Kidney (tissue), 14 donors: ENCODE results near the gene HOXB8. TPM values are rescaled to one million over a fixed set of nuclear protein-coding genes. Genes with fewer than 3 reads are reported as not detected.
A peak's percentile ranks its signal among the peaks of the same experiment; 100 is the strongest.

ENCODE experiments used
- DNase-seq, 5 donors: peaks; one replicate each; pipeline ENCODE4 v3.0.0-alpha.2; 2013 to 2020
- FAIRE-seq: peaks from 2 replicates; lab custom pipeline; 2012; peaks lifted over from hg19 to GRCh38; lab: Jason Lieb, UNC
- H3K27ac ChIP-seq, 2 donors: one replicate each; pipeline ENCODE4 v1.7.0; 2013; ENCODE audit warnings: low read depth in 2 of 2, low read length in 2 of 2, inconsistent platforms in 1 of 2
- H3K27me3 ChIP-seq: one replicate; pipeline ENCODE4 v1.7.1; 2013; ENCODE audit warnings: low read length, inconsistent platforms; ENCODE audit not compliant: control insufficient read depth, insufficient read depth
- H3K36me3 ChIP-seq, 3 donors: one replicate each; pipeline versions ENCODE4 v1.7.0 to v1.7.1; 2013; ENCODE audit warnings: low read length in 3 of 3, control low read depth in 1 of 3, inconsistent platforms in 1 of 3; ENCODE audit not compliant: insufficient read depth in 3 of 3, control insufficient read depth in 2 of 3
- H3K4me1 ChIP-seq, 3 donors: one replicate each; pipeline versions ENCODE4 v1.7.0 to v1.7.1; 2013; ENCODE audit warnings: low read length in 3 of 3, inconsistent platforms in 1 of 3, low read depth in 1 of 3; ENCODE audit not compliant: control insufficient read depth in 2 of 3, insufficient read depth in 2 of 3
- H3K4me3 ChIP-seq, 3 donors: one replicate each; pipeline versions ENCODE4 v1.7.0 to v1.8.1; 2013; ENCODE audit warnings: low read length in 3 of 3, control low read depth in 1 of 3, inconsistent platforms in 1 of 3
- H3K9ac ChIP-seq, 3 donors: one replicate each; pipeline versions ENCODE4 v1.7.0 to v1.7.1; 2013; ENCODE audit warnings: low read length in 3 of 3, control low read depth in 1 of 3, inconsistent platforms in 1 of 3
- H3K9me3 ChIP-seq, 3 donors: one replicate each; pipeline versions ENCODE4 v1.7.0 to v1.7.1; 2013; ENCODE audit warnings: low read length in 3 of 3, control low read depth in 1 of 3, inconsistent platforms in 1 of 3; ENCODE audit not compliant: control insufficient read depth in 2 of 3, insufficient read depth in 1 of 3
- CTCF ChIP-seq: IDR thresholded peaks from 3 replicates; pipeline ENCODE4 v1.5.1; 2012; ENCODE audit warnings: mild to moderate bottlenecking, moderate library complexity, borderline replicate concordance; ENCODE audit not compliant: insufficient read depth; ENCODE audit errors: extremely low read depth
- intact Hi-C: fragments of 100-400 bp; cut with DNase I; formaldehyde crosslinking; loops from one replicate; pipeline ENCODE4 v1.11.1; 2022
- polyA plus RNA-seq: library from polyadenylated mRNA; stranded (reverse); fragments of 350-450 nt; fragmentation: Illumina TruSeq; extraction: RNeasy Lipid Tissue Mini Kit (QIAGEN cat#74804); gene quantifications from one replicate; pipeline ENCODE4 v1.2.3, GENCODE V29; 2014; ENCODE audit warnings: low read depth, low replicate concordance; ENCODE audit not compliant: insufficient read depth
- total RNA-seq: library from RNA; stranded (reverse); fragmentation: NEBNext Ultra II Directional; extraction: Animal tissue kit (Norgen Biotek cat#: 25700); gene quantifications from one replicate; pipeline ENCODE4 v1.2.1, GENCODE V29; 2021
- donor health status: control.
- donor health status: control.
- donor health status: control.
- donor health status: control.
- donor health status: control.
- donor health status: DM: yes; HTN: yes; CAD: no.
- donor health status: Normal renal cell carcinoma (clear cell type).

Gene HOXB8
- total and polyA plus RNA-seq, 2 donors from 2014 or later, result 19.3 to 48.7 TPM

DNA sequence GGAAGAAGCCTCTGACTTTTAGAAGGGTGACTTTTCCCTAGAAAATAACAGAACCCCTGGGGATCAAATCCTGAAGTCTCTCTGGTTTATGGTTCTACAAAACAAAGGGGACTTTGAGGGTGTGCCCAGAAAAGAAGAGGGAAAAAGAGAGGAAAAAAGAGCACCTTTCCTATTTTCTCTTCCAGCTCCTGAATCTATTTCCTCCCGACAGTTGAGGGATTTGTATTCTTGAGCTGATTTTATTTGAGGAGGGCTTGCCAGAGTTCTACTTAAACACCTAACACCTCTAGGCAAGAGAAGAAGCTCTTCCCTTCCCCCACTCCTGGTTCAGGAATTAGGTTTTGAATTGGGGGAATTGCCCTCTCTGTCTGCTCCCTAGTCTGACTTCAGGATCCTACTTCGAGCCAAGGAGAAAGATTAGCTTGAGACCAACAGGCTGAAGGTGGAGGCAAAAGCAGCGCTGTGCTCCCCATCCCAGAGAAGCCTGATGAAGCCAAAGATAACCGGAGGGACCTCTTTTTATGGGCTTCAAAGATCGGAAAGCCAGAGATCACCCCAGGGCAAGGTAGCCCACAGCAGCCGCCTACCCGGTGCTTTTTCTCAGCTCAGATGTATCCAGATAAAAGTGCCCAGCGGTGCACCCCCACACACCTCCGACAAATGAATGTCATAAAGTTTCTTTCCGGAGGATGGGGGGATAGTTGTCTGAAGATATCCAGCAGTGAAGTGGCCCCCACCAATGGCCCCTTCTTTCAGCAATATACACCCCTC lies 25.8 kb downstream of the HOXB8 start:
- no peak for FAIRE-seq
- no peak for DNase-seq

DNA sequence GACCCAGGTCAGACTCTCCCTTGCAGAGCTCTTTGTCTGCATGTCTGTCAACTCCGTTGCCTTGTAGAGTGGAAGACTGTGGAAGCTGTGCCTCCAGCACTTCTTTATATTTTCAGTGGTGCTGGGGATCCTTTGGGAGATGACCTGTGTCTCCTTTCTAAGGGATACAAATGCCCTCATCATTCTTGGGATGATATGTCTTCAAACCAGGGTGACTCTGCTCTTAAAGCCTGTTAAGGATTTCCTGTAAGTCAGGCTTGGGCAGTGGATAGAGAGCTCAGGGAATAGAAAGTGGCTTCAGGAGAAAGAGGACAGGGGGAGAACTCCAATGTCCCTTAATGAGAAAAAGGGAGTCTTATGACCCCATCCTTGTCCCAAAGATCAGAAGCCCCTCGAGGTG lies 26.6 kb downstream of the HOXB8 start:
- FAIRE-seq, result no peak
- no peak for TF ChIP-seq CTCF
- Histone ChIP-seq H3K36me3 (peaks cover 0 to 3% (median 0%) of the 10 kb centered on the region in 3 donors), H3K27ac (peak overlapping the region; percentile 93 to 98), H3K9me3 (no peaks in the 10 kb centered on the region), H3K4me3 (peak overlapping the region; percentile 69 to 93 (median 87)), H3K9ac (peak overlapping the region; percentile 86 to 95 (median 91)), H3K27me3 (no peaks in the 10 kb centered on the region), H3K4me1 (peaks cover 7 to 24% (median 10%) of the 10 kb centered on the region in 3 donors)
- intact Hi-C loops, result no loop called here
- DNase-seq, result no peak

More for the DNA sequence above, 25.8 kb downstream of the HOXB8 start:
- intact Hi-C loops, result no loop called here
- Histone ChIP-seq H3K27ac (peak overlapping the region; percentile 93 to 98), H3K9me3 (no peaks in the 10 kb centered on the region), H3K36me3 (peaks cover 0 to 3% (median 0%) of the 10 kb centered on the region in 3 donors), H3K4me1 (peaks cover 3 to 18% (median 7%) of the 10 kb centered on the region in 3 donors), H3K4me3 (peak overlapping the region; percentile 69 to 93 (median 87)), H3K27me3 (no peaks in the 10 kb centered on the region), H3K9ac (peak overlapping the region; percentile 86 to 95 (median 91))
- TF ChIP-seq CTCF, result no peak

DNA sequence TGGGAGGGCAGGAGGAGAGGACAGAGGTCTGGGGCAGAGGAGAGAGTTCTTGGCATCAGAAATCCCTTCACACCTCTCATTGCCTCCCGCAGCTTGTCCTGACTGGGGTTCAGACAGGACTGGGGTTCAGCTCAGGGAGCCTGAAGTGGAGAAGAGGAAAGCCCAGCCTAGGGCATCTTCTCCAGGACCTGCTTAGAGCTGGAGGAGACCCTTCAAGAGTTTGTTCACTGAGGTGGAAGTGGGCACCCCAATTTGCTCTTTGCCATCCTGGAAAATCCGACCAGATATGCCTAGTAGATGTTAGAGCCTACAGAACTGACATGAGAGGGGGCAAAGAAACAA lies 27.0 kb downstream of the HOXB8 start:
- intact Hi-C loops, result no loop called here
- peak overlapping the region; percentile 86 to 95 (median 91) for H3K9ac ChIP-seq
- H3K27ac ChIP-seq, result peak overlapping the region; percentile 93 to 98
- no peak for TF ChIP-seq CTCF
- FAIRE-seq, result no peak
- peaks cover 11 to 29% (median 12%) of the 10 kb centered on the region in 3 donors for H3K4me1 ChIP-seq
- no peaks in the 10 kb centered on the region for H3K27me3 ChIP-seq
- peak overlapping the region; percentile 69 to 93 (median 87) for H3K4me3 ChIP-seq
- DNase-seq, result no peak
- H3K36me3 ChIP-seq, result peaks cover 0 to 5% (median 0%) of the 10 kb centered on the region in 3 donors
- H3K9me3 ChIP-seq, result no peaks in the 10 kb centered on the region
